Measurements from ENCODE around the gene TTC38. TPM values are rescaled to one million over a fixed set of nuclear protein-coding genes. Genes with fewer than 3 reads are reported as not detected.

The TTC38 gene
- total RNA-seq, 1 experiment from 2014 or later = 31.5 TPM

- no peak overlapping the region for H3K4ac ChIP-seq (ENCODE audit: low read depth, low read length)
- H4K8ac ChIP-seq (replicated peaks; ENCODE audit: insufficient read length, low read depth, low read length) = no peak overlapping the region
- no peak overlapping the region for H3K9ac ChIP-seq (ENCODE audit: extremely low read depth, insufficient read length, low read length)
- no peak overlapping the region for H2AFZ ChIP-seq (ENCODE audit: low read length)
- no peaks in the 10 kb centered on the region for H3K27me3 ChIP-seq (ENCODE audit: insufficient read depth, low read length)
- no peak overlapping the region for H2BK15ac ChIP-seq (ENCODE audit: low read depth, low read length)
- no peaks in the 10 kb centered on the region for H3K23me2 ChIP-seq (ENCODE audit: insufficient read length, low read depth, low read length, poor library complexity, severe bottlenecking)
- peaks cover 4% of the 10 kb centered on the region for H3K27me3 Mint-ChIP-seq (ENCODE audit: low read depth)
- H3T11ph ChIP-seq (ENCODE audit: low read length) = no peak overlapping the region
- H3K36me3 Mint-ChIP-seq (ENCODE audit: insufficient read depth in 1 of 3, low read depth in 3 of 3) = peaks cover 5 to 12% (median 9%) of the 10 kb centered on the region in 3 experiments; a peak in 5 of 7 replicates
- no peak overlapping the region for H4K5ac ChIP-seq (ENCODE audit: insufficient read length, low read depth, low read length)
- no peak overlapping the region for H3K4me2 ChIP-seq (ENCODE audit: insufficient read depth, insufficient read length, low read length)
- peaks cover 0 to 2% of the 10 kb centered on the region in 2 experiments; a peak in 2 of 5 replicates for H3K9me3 Mint-ChIP-seq
- H3K9me3 ChIP-seq (ENCODE audit: control insufficient read depth, low read depth, low read length) = no peaks in the 10 kb centered on the region
- H3K27ac ChIP-seq (ENCODE audit: insufficient read length, low read depth, low read length) = no peak overlapping the region
- H3K4me1 ChIP-seq (ENCODE audit: insufficient read depth, low read length) = no peaks in the 10 kb centered on the region
- DNase-seq = no peak
- no peaks in the 10 kb centered on the region for H3K4me1 Mint-ChIP-seq
- H2BK5ac ChIP-seq (ENCODE audit: insufficient read length, low read length) = no peak overlapping the region
- H3K79me2 ChIP-seq (ENCODE audit: insufficient read depth, low read length) = no peaks in the 10 kb centered on the region
- H4K91ac ChIP-seq (ENCODE audit: insufficient read length, low read depth, low read length) = no peak overlapping the region
- H3K4me3 Mint-ChIP-seq = no peak overlapping the region
- H3K56ac ChIP-seq (ENCODE audit: insufficient read length, low read depth, low read length) = no peak overlapping the region
- no CpG with 5 or more reads among the region's 20 CpGs for WGBS (ENCODE audit: extremely low coverage, insufficient read length, low lambda C conversion rate)
- no peak overlapping the region for H3K23ac ChIP-seq (ENCODE audit: insufficient read length, low read depth, low read length)
- no peak overlapping the region for H2BK12ac ChIP-seq (ENCODE audit: insufficient read length, low read depth, low read length)
- TF ChIP-seq, protein P1, sequence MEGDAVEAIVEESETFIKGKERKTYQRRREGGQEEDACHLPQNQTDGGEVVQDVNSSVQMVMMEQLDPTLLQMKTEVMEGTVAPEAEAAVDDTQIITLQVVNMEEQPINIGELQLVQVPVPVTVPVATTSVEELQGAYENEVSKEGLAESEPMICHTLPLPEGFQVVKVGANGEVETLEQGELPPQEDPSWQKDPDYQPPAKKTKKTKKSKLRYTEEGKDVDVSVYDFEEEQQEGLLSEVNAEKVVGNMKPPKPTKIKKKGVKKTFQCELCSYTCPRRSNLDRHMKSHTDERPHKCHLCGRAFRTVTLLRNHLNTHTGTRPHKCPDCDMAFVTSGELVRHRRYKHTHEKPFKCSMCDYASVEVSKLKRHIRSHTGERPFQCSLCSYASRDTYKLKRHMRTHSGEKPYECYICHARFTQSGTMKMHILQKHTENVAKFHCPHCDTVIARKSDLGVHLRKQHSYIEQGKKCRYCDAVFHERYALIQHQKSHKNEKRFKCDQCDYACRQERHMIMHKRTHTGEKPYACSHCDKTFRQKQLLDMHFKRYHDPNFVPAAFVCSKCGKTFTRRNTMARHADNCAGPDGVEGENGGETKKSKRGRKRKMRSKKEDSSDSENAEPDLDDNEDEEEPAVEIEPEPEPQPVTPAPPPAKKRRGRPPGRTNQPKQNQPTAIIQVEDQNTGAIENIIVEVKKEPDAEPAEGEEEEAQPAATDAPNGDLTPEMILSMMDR (conservative IDR thresholded peaks at IDR 0.05) = no peak
- no peak overlapping the region for H3K18ac ChIP-seq (ENCODE audit: insufficient read length, low read depth, low read length)
- H2BK120ac ChIP-seq (ENCODE audit: low read depth, low read length, poor library complexity, severe bottlenecking) = no peak overlapping the region
- no peak overlapping the region for H2BK20ac ChIP-seq (ENCODE audit: low read depth, low read length, poor library complexity, severe bottlenecking)
- H3K14ac ChIP-seq (ENCODE audit: insufficient read depth, low read length) = no peak overlapping the region; the same call in 1 of the 2 replicates
- H3K27ac Mint-ChIP-seq = peak overlapping the region in 1 of 3 experiments; percentile 62; a peak in 1 of 7 replicates
- H4K20me1 ChIP-seq (ENCODE audit: control insufficient read depth, insufficient read depth, insufficient read length) = no peaks in the 10 kb centered on the region
- no peak overlapping the region for H2AK5ac ChIP-seq (ENCODE audit: insufficient read length, low read length)
- H3K79me1 ChIP-seq (ENCODE audit: insufficient read depth, low read depth, low read length, poor library complexity, severe bottlenecking) = no peaks in the 10 kb centered on the region
Observed at GRCh38 chr22:46239261-46240048, 28.4 kb upstream of the TTC38 start.

All from H9 (cell line).